IMR-90 (cell line): ENCODE data around the gene DTX1. TPM values are rescaled to one million over a fixed set of nuclear protein-coding genes. Genes with fewer than 3 reads are reported as not detected.
A peak's percentile ranks its signal among the peaks of the same experiment; 100 is the strongest.

Experiments
- ATAC-seq: fragments of 200-7000 bp; cut with Tn5 transposase; 2 replicates; pipeline ENCODE4 v1.9.1; 2020; ENCODE audit warnings: low read depth, mild to moderate bottlenecking, moderate library complexity
- BruUV-seq: library from RNA; stranded (reverse); fragments of 400-500 nt; replicated peaks from 2 replicates; lab custom pipeline; 2021; lab: Mats Ljungman, UMichigan
- CTCF ChIA-PET: fragments of 300-600 bp; formaldehyde crosslinking; extraction: SDS; loops from one replicate; lab custom pipeline; 2021; ENCODE audit warnings: antibody characterized with exemption; lab: Yijun Ruan, JAX
- POLR2A ChIA-PET: fragments of 300-600 bp; sonication (Branson Sonifier 250); formaldehyde crosslinking; loops from one replicate; lab custom pipeline; 2022; ENCODE audit warnings: antibody characterized with exemption; ENCODE audit not compliant: unreplicated experiment; lab: Charles Lee
- DNase-seq: peaks from one replicate; pipeline ENCODE4 v3.0.0; 2013
- H2AFZ ChIP-seq: replicated peaks from 2 replicates; pipeline ENCODE3; 2013; ENCODE audit warnings: low read length, mild to moderate bottlenecking; ENCODE audit not compliant: poor library complexity
- H2AK5ac ChIP-seq: 2 replicates; pipeline ENCODE4 v1.6.1; 2013; ENCODE audit warnings: low read depth, low read length, inconsistent platforms
- H2AK9ac ChIP-seq: replicated peaks from 2 replicates; pipeline ENCODE3; 2013; ENCODE audit warnings: mild to moderate bottlenecking, low read depth, low read length, moderate library complexity; ENCODE audit not compliant: poor library complexity
- H2BK120ac ChIP-seq: 2 replicates; pipeline ENCODE4 v1.6.1; 2013; ENCODE audit warnings: low read depth, low read length, inconsistent platforms
- H2BK15ac ChIP-seq: 3 replicates; pipeline ENCODE4 v1.6.1; 2013; ENCODE audit warnings: low read depth, low read length, inconsistent platforms
- H2BK20ac ChIP-seq: 2 replicates; pipeline ENCODE4 v1.6.1; 2013; ENCODE audit warnings: low read depth, mild to moderate bottlenecking, inconsistent platforms, low read length, moderate library complexity
- H2BK5ac ChIP-seq: 2 replicates; pipeline ENCODE4 v1.6.1; 2013; ENCODE audit warnings: mild to moderate bottlenecking, low read depth, low read length, inconsistent platforms; ENCODE audit not compliant: poor library complexity, severe bottlenecking
- H3K14ac ChIP-seq: replicated peaks from 2 replicates; pipeline ENCODE4 v1.6.1; 2013; ENCODE audit warnings: low read depth, low read length, inconsistent platforms
- H3K18ac ChIP-seq: 2 replicates; pipeline ENCODE4 v1.6.1; 2013; ENCODE audit warnings: low read depth, low read length, control low read depth
- H3K23ac ChIP-seq: 2 replicates; pipeline ENCODE4 v1.6.1; 2013; ENCODE audit warnings: low read depth, low read length, inconsistent platforms
- H3K27ac ChIP-seq: 2 replicates; pipeline ENCODE4 v1.5.1; 2013; ENCODE audit warnings: mild to moderate bottlenecking, control low read depth, low read length; ENCODE audit not compliant: insufficient read depth
- H3K27me3 ChIP-seq: 2 replicates; pipeline ENCODE4 v1.6.1; 2013; ENCODE audit warnings: low read length; ENCODE audit not compliant: control insufficient read depth, insufficient read depth
- H3K36me3 ChIP-seq: 2 replicates; pipeline ENCODE4 v1.6.1; 2013; ENCODE audit warnings: low read length, mixed read lengths; ENCODE audit not compliant: control insufficient read depth, insufficient read depth
- H3K4ac ChIP-seq: 2 replicates; pipeline ENCODE4 v1.6.1; 2013; ENCODE audit warnings: low read depth, low read length, inconsistent platforms
- H3K4me1 ChIP-seq: 2 replicates; pipeline ENCODE4 v1.6.1; 2013; ENCODE audit warnings: low read length, mixed read lengths; ENCODE audit not compliant: control insufficient read depth, insufficient read depth
- H3K4me2 ChIP-seq: 2 replicates; pipeline ENCODE4 v1.6.1; 2013; ENCODE audit warnings: low read depth, mild to moderate bottlenecking, control low read depth, low read length, moderate library complexity
- H3K4me3 ChIP-seq: 2 replicates; pipeline ENCODE4 v1.5.1; 2013; ENCODE audit warnings: low read depth, mild to moderate bottlenecking, control low read depth, low read length, moderate library complexity; ENCODE audit not compliant: insufficient read depth
- H3K56ac ChIP-seq: 2 replicates; pipeline ENCODE4 v1.6.1; 2013; ENCODE audit warnings: low read length, inconsistent platforms; ENCODE audit not compliant: insufficient read depth; ENCODE audit errors: extremely low read depth
- H3K79me1 ChIP-seq, 2 experiments: 2 replicates each; pipeline ENCODE4 v1.6.1; 2013; ENCODE audit warnings: low read length in 2 of 2, inconsistent platforms in 1 of 2, low read depth in 1 of 2
- H3K9ac ChIP-seq: 2 replicates; pipeline ENCODE4 v1.6.1; 2013; ENCODE audit warnings: low read depth, low read length, control low read depth
- H3K9me1 ChIP-seq: 2 replicates; pipeline ENCODE4 v1.6.1; 2013; ENCODE audit warnings: low read length, inconsistent platforms; ENCODE audit not compliant: insufficient read depth
- H3K9me3 ChIP-seq: 2 replicates; pipeline ENCODE4 v1.6.1; 2013; ENCODE audit warnings: low read length; ENCODE audit not compliant: control insufficient read depth, insufficient read depth
- H4K20me1 ChIP-seq: 2 replicates; pipeline ENCODE4 v1.6.1; 2013; ENCODE audit warnings: low read length, inconsistent platforms; ENCODE audit not compliant: insufficient read depth
- H4K5ac ChIP-seq: 2 replicates; pipeline ENCODE4 v1.6.1; 2013; ENCODE audit warnings: mild to moderate bottlenecking, low read depth, low read length, control low read depth
- H4K8ac ChIP-seq, 2 experiments: 2 replicates each; pipeline ENCODE4 v1.6.1; 2013; ENCODE audit warnings: low read depth in 2 of 2, low read length in 2 of 2, control low read depth in 1 of 2, inconsistent platforms in 1 of 2
- H4K91ac ChIP-seq: 2 replicates; pipeline ENCODE4 v1.6.1; 2013; ENCODE audit warnings: low read depth, low read length, inconsistent platforms; ENCODE audit not compliant: insufficient read depth
- BHLHE40 ChIP-seq: fragments of 150-350 bp; IDR thresholded peaks from 2 replicates; pipeline ENCODE4 v1.6.1; 2016; ENCODE audit warnings: mild to moderate bottlenecking, low read depth, low read length
- CEBPB ChIP-seq: IDR thresholded peaks from 2 replicates; pipeline ENCODE4 v1.6.1; 2012; ENCODE audit warnings: low read depth, low read length, improper control_type of control experiment
- CTCF ChIP-seq: conservative IDR thresholded peaks from 2 replicates; pipeline ENCODE4 v1.5.1; 2012; ENCODE audit warnings: mild to moderate bottlenecking, low read depth, low read length, improper control_type of control experiment
- ELK1 ChIP-seq: fragments of 150-350 bp; IDR thresholded peaks from 2 replicates; pipeline ENCODE4 v1.6.1; 2016; ENCODE audit warnings: low read depth, mild to moderate bottlenecking, low read length, moderate library complexity, borderline replicate concordance
- FOS ChIP-seq: fragments of 150-350 bp; IDR thresholded peaks from 2 replicates; pipeline ENCODE4 v1.6.1; 2016; ENCODE audit warnings: low read depth, low read length
- MAFK ChIP-seq: IDR thresholded peaks from 2 replicates; pipeline ENCODE4 v1.6.1; 2012; ENCODE audit warnings: low read depth, low read length, improper control_type of control experiment
- NFE2L2 ChIP-seq: fragments of 150-350 bp; IDR thresholded peaks from 2 replicates; pipeline ENCODE4 v1.6.1; 2016; ENCODE audit warnings: low read depth, mild to moderate bottlenecking, low read length
- POLR2A ChIP-seq: IDR thresholded peaks from 2 replicates; pipeline ENCODE4 v1.6.1; 2012; ENCODE audit warnings: mild to moderate bottlenecking, low read depth, low read length
- RAD21 ChIP-seq: IDR thresholded peaks from 2 replicates; pipeline ENCODE4 v1.6.1; 2012; ENCODE audit warnings: low read length, improper control_type of control experiment
- RCOR1 ChIP-seq: IDR thresholded peaks from 2 replicates; pipeline ENCODE4 v1.6.1; 2012; ENCODE audit warnings: mild to moderate bottlenecking, low read length, improper control_type of control experiment; ENCODE audit not compliant: insufficient replicate concordance
- SMC3 ChIP-seq: fragments of 150-350 bp; IDR thresholded peaks from 2 replicates; pipeline ENCODE4 v1.6.1; 2016; ENCODE audit warnings: low read depth, mild to moderate bottlenecking, antibody characterized with exemption, low read length, moderate library complexity
- USF2 ChIP-seq: fragments of 150-350 bp; IDR thresholded peaks from 2 replicates; pipeline ENCODE4 v1.6.1; 2017; ENCODE audit warnings: mild to moderate bottlenecking, antibody characterized with exemption, low read length, low read depth
- WGBS, 2 experiments: methylation state at CpG; one replicate each; pipeline versions ENCODE4 v1.1.5 to v1.1.7; 2013; ENCODE audit warnings: missing lambda C conversion rate in 2 of 2; ENCODE audit not compliant: insufficient read length in 1 of 2; ENCODE audit errors: extremely low coverage in 2 of 2; 5-methylcytosine and 5-hydroxymethylcytosine counted together
- dilution Hi-C: fragments of 300-500 bp; cut with HindIII; formaldehyde crosslinking; loops from one replicate; pipeline ENCODE4 v1.14.3; 2018; ENCODE audit warnings: low sequenced_read_pairs; ENCODE audit not compliant: unreplicated experiment
- in situ Hi-C: fragments of 300-500 bp; cut with MboI; formaldehyde crosslinking; loops from 3 replicates; pipeline ENCODE4 v1.14.3; 2019; ENCODE audit warnings: low sequenced_read_pairs, inconsistent platforms, mixed read lengths
- intact Hi-C: fragments of 100-400 bp; cut with micrococcal nuclease; formaldehyde crosslinking; loops from 2 replicates; pipeline ENCODE4 v1.10.0; 2022
- polyA plus RNA-seq, 3 experiments: library from polyadenylated mRNA; depleted of rRNA; stranded (reverse); fragments of >200 nt; gene quantifications; 2 replicates each; pipeline ENCODE4 v1.2.3, GENCODE V29; 2012; ENCODE audit warnings: low replicate concordance in 1 of 3
- total RNA-seq: library from RNA; depleted of rRNA; stranded (reverse); fragments of >200 nt; gene quantifications from 2 replicates; pipeline ENCODE4 v1.2.3, GENCODE V29; 2012

The DTX1 gene
- total and polyA plus RNA-seq, 2 of the 4 experiments (the other 2 are of a cell fraction) = not detected

- H2BK120ac ChIP-seq = no peak overlapping the region
- H4K91ac ChIP-seq = no peak overlapping the region
- DNase-seq (peak; percentile 63), ATAC-seq (peak; percentile 82)
- dilution Hi-C loops = no loop called here
- no peak overlapping the region for H3K18ac ChIP-seq
- H4K5ac ChIP-seq = no peak overlapping the region
- H2AK5ac ChIP-seq = no peak overlapping the region
- H4K8ac ChIP-seq = no peak overlapping the region
- H3K4me1 ChIP-seq = no peaks in the 10 kb centered on the region
- H3K27me3 ChIP-seq = peaks cover 3% of the 10 kb centered on the region; the same call in 1 of the 2 replicates
- ChIA-PET POLR2A (no interaction called here), CTCF (no interaction called here)
- H2BK5ac ChIP-seq = no peak overlapping the region
- TF ChIP-seq POLR2A = no peak
- TF ChIP-seq CEBPB = peak; percentile 62
- TF ChIP-seq CTCF = peak; percentile 56
- TF ChIP-seq USF2 = peak; percentile 50; the same call in 1 of the 2 replicates
- TF ChIP-seq FOS = no peak
- no peak for TF ChIP-seq MAFK
- TF ChIP-seq SMC3 = 0 out of 2 replicates have a peak, but pooled peaks have one; percentile 17
- TF ChIP-seq BHLHE40 = no peak
- no peak for TF ChIP-seq NFE2L2
- no peak for TF ChIP-seq RCOR1
- TF ChIP-seq ELK1 = no peak
- peak; percentile 46; the same call in 1 of the 2 replicates for TF ChIP-seq RAD21
- H3K4me3 ChIP-seq = no peak overlapping the region
- H2AFZ ChIP-seq = peak overlapping the region; percentile 78
- H3K79me1 ChIP-seq = no peaks in the 10 kb centered on the region
- H4K20me1 ChIP-seq = no peaks in the 10 kb centered on the region
- WGBS, 2 experiments = 0% methylated on average over 3 of the region's 15 CpGs; no CpG with 5 or more reads in 1 of the 2 experiments
- H3K36me3 ChIP-seq = no peaks in the 10 kb centered on the region
- H2BK20ac ChIP-seq = no peak overlapping the region
- no peak overlapping the region for H2BK15ac ChIP-seq
- no peak overlapping the region for H3K4me2 ChIP-seq
- in situ Hi-C loops = no loop called here
- no peak overlapping the region for H3K9ac ChIP-seq
- no peaks in the 10 kb centered on the region for H3K9me3 ChIP-seq
- H3K14ac ChIP-seq = no peak overlapping the region
- H3K56ac ChIP-seq = no peak overlapping the region
- no TSS peak for BruUV-seq
- no peak overlapping the region for H2AK9ac ChIP-seq
- no peak overlapping the region for H3K23ac ChIP-seq
- H3K9me1 ChIP-seq = no peaks in the 10 kb centered on the region
- intact Hi-C loops = loop anchor here (1.0 kb wide), 1 partner anchor 50 kb away; no protein-coding TSS in a partner anchor
- no peak overlapping the region for H3K27ac ChIP-seq
- no peak overlapping the region for H3K4ac ChIP-seq
Observed at GRCh38 chr12:113098441-113099028, 42.0 kb downstream of the DTX1 start.
